ENCODE results near the gene UBL3.

Gene UBL3

GRCh38 chr13:29745704-29746103 is 104.7 kb downstream of the UBL3 start:
- no peak overlapping the region for H3K4me3 ChIP-seq (ENCODE audit: low read length)
- DNase-seq (ENCODE audit: low read depth), result no peak
- no peak for TF ChIP-seq CTCF (conservative IDR thresholded peaks at IDR 0.05; ENCODE audit: low read length)

GRCh38 chr13:29743201-29743786 is 107.1 kb downstream of the UBL3 start:
- H3K4me3 ChIP-seq (ENCODE audit: low read length), result peak overlapping the region; percentile 3
- DNase-seq (ENCODE audit: low read depth), result peak; percentile 91
- TF ChIP-seq CTCF (conservative IDR thresholded peaks at IDR 0.05; ENCODE audit: low read length), result no peak

GRCh38 chr13:29740961-29741360 is 109.5 kb downstream of the UBL3 start:
- TF ChIP-seq CTCF (conservative IDR thresholded peaks at IDR 0.05; ENCODE audit: low read length), result no peak
- no peak overlapping the region for H3K4me3 ChIP-seq (ENCODE audit: low read length)
- no peak for DNase-seq (ENCODE audit: low read depth)

GRCh38 chr13:29737061-29737460 is 113.4 kb downstream of the UBL3 start:
- no peak for DNase-seq (ENCODE audit: low read depth)
- H3K4me3 ChIP-seq (ENCODE audit: low read length), result no peak overlapping the region
- no peak for TF ChIP-seq CTCF (conservative IDR thresholded peaks at IDR 0.05; ENCODE audit: low read length)

- DNase-seq (ENCODE audit: low read depth), result no peak
Observed at GRCh38 chr13:29733147-29733611, 117.2 kb downstream of the UBL3 start.

GRCh38 chr13:29730253-29730652 is 120.2 kb downstream of the UBL3 start:
- no peak for TF ChIP-seq CTCF (conservative IDR thresholded peaks at IDR 0.05; ENCODE audit: low read length)
- DNase-seq (ENCODE audit: low read depth), result no peak
- no peak overlapping the region for H3K4me3 ChIP-seq (ENCODE audit: low read length)

More at GRCh38 chr13:29733147-29733611, 117.2 kb downstream of the UBL3 start:
- TF ChIP-seq CTCF (conservative IDR thresholded peaks at IDR 0.05; ENCODE audit: low read length), result no peak
- H3K4me3 ChIP-seq (ENCODE audit: low read length), result no peak overlapping the region

- DNase-seq (ENCODE audit: low read depth), result no peak
- TF ChIP-seq CTCF (conservative IDR thresholded peaks at IDR 0.05; ENCODE audit: low read length), result no peak
- H3K4me3 ChIP-seq (ENCODE audit: low read length), result no peak overlapping the region
Observed at GRCh38 chr13:29722415-29722814, 128.0 kb downstream of the UBL3 start.

Measured in AG10803 (cell line).